Ishikawa (cell line): ENCODE results near the gene TMEM269.

Experiments
- CEBPB ChIP-seq: IDR thresholded peaks from 2 replicates; pipeline ENCODE4 v1.6.1; 2012
- CREB1 ChIP-seq: IDR thresholded peaks from 2 replicates; pipeline ENCODE4 v1.6.1; 2012; ENCODE audit warnings: low read depth
- EGR1 ChIP-seq: IDR thresholded peaks from 2 replicates; pipeline ENCODE4 v1.6.1; 2012
- EP300 ChIP-seq: IDR thresholded peaks from 2 replicates; pipeline ENCODE4 v1.6.1; 2012; ENCODE audit warnings: borderline replicate concordance
- FOXM1 ChIP-seq: IDR thresholded peaks from 2 replicates; pipeline ENCODE4 v1.6.1; 2012; ENCODE audit warnings: low read depth, borderline replicate concordance
- MAX ChIP-seq: IDR thresholded peaks from 2 replicates; pipeline ENCODE4 v1.6.1; 2012
- NFIC ChIP-seq: IDR thresholded peaks from 2 replicates; pipeline ENCODE4 v1.6.1; 2012
- RAD21 ChIP-seq: IDR thresholded peaks from 2 replicates; pipeline ENCODE4 v1.6.1; 2012; ENCODE audit warnings: low read depth
- REST ChIP-seq: IDR thresholded peaks from 2 replicates; pipeline ENCODE4 v1.6.1; 2012; ENCODE audit warnings: low read depth, mild to moderate bottlenecking
- TAF1 ChIP-seq: IDR thresholded peaks from 2 replicates; pipeline ENCODE4 v1.6.1; 2012; ENCODE audit warnings: low read depth, mild to moderate bottlenecking
- TCF12 ChIP-seq: IDR thresholded peaks from 2 replicates; pipeline ENCODE4 v1.6.1; 2012; ENCODE audit warnings: low read depth
- TEAD4 ChIP-seq: IDR thresholded peaks from 2 replicates; pipeline ENCODE4 v1.6.1; 2012
- USF1 ChIP-seq: IDR thresholded peaks from 2 replicates; pipeline ENCODE4 v1.6.1; 2012
- YY1 ChIP-seq: IDR thresholded peaks from 2 replicates; pipeline ENCODE4 v1.6.1; 2012; ENCODE audit warnings: low read depth
- ZBTB7A ChIP-seq: IDR thresholded peaks from 2 replicates; pipeline ENCODE4 v1.6.1; 2012; ENCODE audit warnings: low read depth

Gene TMEM269

GRCh38 chr1:42768172-42768571 is 16.6 kb upstream of the TMEM269 start:
- TF ChIP-seq MAX (no peak), EP300 (no peak), REST (no peak), FOXM1 (no peak), TCF12 (no peak), EGR1 (no peak), CEBPB (no peak), TEAD4 (no peak), YY1 (no peak), ZBTB7A (no peak), USF1 (no peak), CREB1 (no peak), NFIC (no peak), RAD21 (no peak), TAF1 (no peak)

GRCh38 chr1:42769811-42770210 is 15.0 kb upstream of the TMEM269 start:
- TF ChIP-seq CREB1: no peak

GRCh38 chr1:42773420-42773819 is 11.4 kb upstream of the TMEM269 start:
- TF ChIP-seq NFIC (no peak), EP300 (no peak), REST (no peak), TEAD4 (no peak), TAF1 (no peak), MAX (no peak), YY1 (no peak), TCF12 (no peak), FOXM1 (no peak), RAD21 (no peak)

- TF ChIP-seq REST (no peak), EGR1 (no peak), USF1 (no peak), YY1 (no peak), RAD21 (no peak), FOXM1 (no peak), CEBPB (no peak), TAF1 (no peak), NFIC (no peak)
These were observed 9.8 kb upstream of the TMEM269 start for GRCh38 chr1:42774928-42775526.

- TF ChIP-seq YY1 (no peak), EGR1 (no peak), REST (no peak), MAX (no peak), RAD21 (no peak), EP300 (no peak), FOXM1 (no peak), USF1 (no peak), CREB1 (no peak), CEBPB (no peak), NFIC (no peak), TCF12 (no peak), TAF1 (no peak), TEAD4 (no peak), ZBTB7A (no peak)
These were observed 8.3 kb upstream of the TMEM269 start for GRCh38 chr1:42776502-42776901.
